ENCODE measurements around the gene JADE2.
"Not testable (repeated sequence)": the region's sequence is repeated elsewhere in the genome, so short reads cannot be mapped to it uniquely, and the experiment has no call there.

JADE2 gene

GRCh38 chr5:134594336-134594735 lies 68.9 kb downstream of the JADE2 start:
- H3K23ac ChIP-seq (ENCODE audit: low read length in 2 of 2), result no peak overlapping the region
- H2BK120ac ChIP-seq (ENCODE audit: low read depth, low read length), result no peak overlapping the region
- no peak overlapping the region for H3K4me3 ChIP-seq (ENCODE audit: insufficient read depth in 1 of 2, low read depth in 1 of 2, low read length in 2 of 2)
- H3K27me3 ChIP-seq (ENCODE audit: control insufficient read depth in 1 of 2, insufficient read depth in 1 of 2, low read length in 2 of 2), result no peaks in the 10 kb centered on the region
- no peaks in the 10 kb centered on the region for H3K79me1 ChIP-seq (replicated peaks; ENCODE audit: low read length, poor library complexity, severe bottlenecking)
- no peak overlapping the region for H4K8ac ChIP-seq (ENCODE audit: low read length)
- H2AK5ac ChIP-seq (ENCODE audit: low read length, severe bottlenecking), result no peak overlapping the region
- H3K4me2 ChIP-seq (ENCODE audit: low read length, poor library complexity, severe bottlenecking), result no peak overlapping the region
- no peak overlapping the region for H2BK12ac ChIP-seq (ENCODE audit: low read length in 2 of 2)
- H3K18ac ChIP-seq (ENCODE audit: low read depth in 1 of 2, low read length in 2 of 2), result no peak overlapping the region
- H2BK15ac ChIP-seq (ENCODE audit: low read depth, poor library complexity, severe bottlenecking), result no peak overlapping the region
- peaks cover 3% of the 10 kb centered on the region for H3K9me3 ChIP-seq (ENCODE audit: control insufficient read depth, low read length)
- H3K27ac ChIP-seq (ENCODE audit: low read length, poor library complexity, severe bottlenecking), result no peak overlapping the region
- H4K91ac ChIP-seq (ENCODE audit: low read length), result no peak overlapping the region
- no peak overlapping the region for H2BK5ac ChIP-seq (ENCODE audit: low read depth, low read length, poor library complexity, severe bottlenecking)
- WGBS, result 91% methylated on average over 7 of the region's 7 CpGs
- no peak for DNase-seq
- H3K4me1 ChIP-seq (ENCODE audit: control insufficient read depth, insufficient read depth, low read depth, low read length), result peaks cover 9% of the 10 kb centered on the region
- H3K36me3 ChIP-seq (ENCODE audit: control insufficient read depth in 1 of 2, insufficient read depth in 2 of 2, low read depth in 1 of 2, low read length in 2 of 2), result no peaks in the 10 kb centered on the region
- H3K4ac ChIP-seq (ENCODE audit: low read depth in 1 of 2, low read length in 2 of 2), result no peak overlapping the region
- H2AFZ ChIP-seq (ENCODE audit: low read depth, low read length), result no peak overlapping the region
- H3K14ac ChIP-seq (ENCODE audit: low read length in 2 of 2), result no peak overlapping the region
- H3K9ac ChIP-seq (ENCODE audit: low read length), result no peak overlapping the region

- no peak overlapping the region for H4K8ac ChIP-seq (ENCODE audit: low read length)
- no peak overlapping the region for H2BK15ac ChIP-seq (ENCODE audit: low read depth, poor library complexity, severe bottlenecking)
- no peak overlapping the region for H3K4ac ChIP-seq (ENCODE audit: low read depth in 1 of 2, low read length in 2 of 2)
- no peak overlapping the region for H2BK120ac ChIP-seq (ENCODE audit: low read depth, low read length)
- H3K18ac ChIP-seq (ENCODE audit: low read depth in 1 of 2, low read length in 2 of 2), result no peak overlapping the region
- H3K23ac ChIP-seq (ENCODE audit: low read length in 2 of 2), result no peak overlapping the region
- no peak overlapping the region for H2AK5ac ChIP-seq (ENCODE audit: low read length, severe bottlenecking)
- no peak overlapping the region for H3K4me2 ChIP-seq (ENCODE audit: low read length, poor library complexity, severe bottlenecking)
- H3K9ac ChIP-seq (ENCODE audit: low read length), result no peak overlapping the region
- peaks cover 3% of the 10 kb centered on the region for H3K9me3 ChIP-seq (ENCODE audit: control insufficient read depth, low read length)
- no peaks in the 10 kb centered on the region for H3K36me3 ChIP-seq (ENCODE audit: control insufficient read depth in 1 of 2, insufficient read depth in 2 of 2, low read depth in 1 of 2, low read length in 2 of 2)
- no peak overlapping the region for H3K27ac ChIP-seq (ENCODE audit: low read length, poor library complexity, severe bottlenecking)
- peaks cover 9% of the 10 kb centered on the region for H3K4me1 ChIP-seq (ENCODE audit: control insufficient read depth, insufficient read depth, low read depth, low read length)
- WGBS, result 75% methylated on average over 3 of the region's 3 CpGs
- no peaks in the 10 kb centered on the region for H3K79me1 ChIP-seq (replicated peaks; ENCODE audit: low read length, poor library complexity, severe bottlenecking)
- H2AFZ ChIP-seq (ENCODE audit: low read depth, low read length), result no peak overlapping the region
- H2BK5ac ChIP-seq (ENCODE audit: low read depth, low read length, poor library complexity, severe bottlenecking), result no peak overlapping the region
- H3K27me3 ChIP-seq (ENCODE audit: control insufficient read depth in 1 of 2, insufficient read depth in 1 of 2, low read length in 2 of 2), result no peaks in the 10 kb centered on the region
- no peak overlapping the region for H4K91ac ChIP-seq (ENCODE audit: low read length)
- H3K4me3 ChIP-seq (ENCODE audit: insufficient read depth in 1 of 2, low read depth in 1 of 2, low read length in 2 of 2), result no peak overlapping the region
- no peak for DNase-seq
- no peak overlapping the region for H3K14ac ChIP-seq (ENCODE audit: low read length in 2 of 2)
- H2BK12ac ChIP-seq (ENCODE audit: low read length in 2 of 2), result no peak overlapping the region
Measured at GRCh38 chr5:134594797-134595457, 69.5 kb downstream of the JADE2 start.

GRCh38 chr5:134595458-134595838 lies 70.0 kb downstream of the JADE2 start:
- no peak for DNase-seq
- no peak overlapping the region for H3K23ac ChIP-seq (ENCODE audit: low read length in 2 of 2)
- no peak overlapping the region for H3K18ac ChIP-seq (ENCODE audit: low read depth in 1 of 2, low read length in 2 of 2)
- H3K27ac ChIP-seq (ENCODE audit: low read length, poor library complexity, severe bottlenecking), result no peak overlapping the region
- no peak overlapping the region for H4K8ac ChIP-seq (ENCODE audit: low read length)
- no peak overlapping the region for H2BK15ac ChIP-seq (ENCODE audit: low read depth, poor library complexity, severe bottlenecking)
- peaks cover 9% of the 10 kb centered on the region for H3K4me1 ChIP-seq (ENCODE audit: control insufficient read depth, insufficient read depth, low read depth, low read length)
- H3K4ac ChIP-seq (ENCODE audit: low read depth in 1 of 2, low read length in 2 of 2), result no peak overlapping the region
- H2AK5ac ChIP-seq (ENCODE audit: low read length, severe bottlenecking), result no peak overlapping the region
- H3K9me3 ChIP-seq (ENCODE audit: control insufficient read depth, low read length), result no peaks in the 10 kb centered on the region
- WGBS, result 89% methylated on average over 3 of the region's 3 CpGs
- H2BK120ac ChIP-seq (ENCODE audit: low read depth, low read length), result no peak overlapping the region
- H2BK5ac ChIP-seq (ENCODE audit: low read depth, low read length, poor library complexity, severe bottlenecking), result no peak overlapping the region
- no peaks in the 10 kb centered on the region for H3K36me3 ChIP-seq (ENCODE audit: control insufficient read depth in 1 of 2, insufficient read depth in 2 of 2, low read depth in 1 of 2, low read length in 2 of 2)
- no peak overlapping the region for H2BK12ac ChIP-seq (ENCODE audit: low read length in 2 of 2)
- no peaks in the 10 kb centered on the region for H3K27me3 ChIP-seq (ENCODE audit: control insufficient read depth in 1 of 2, insufficient read depth in 1 of 2, low read length in 2 of 2)
- H3K79me1 ChIP-seq (replicated peaks; ENCODE audit: low read length, poor library complexity, severe bottlenecking), result no peaks in the 10 kb centered on the region
- no peak overlapping the region for H3K4me3 ChIP-seq (ENCODE audit: insufficient read depth in 1 of 2, low read depth in 1 of 2, low read length in 2 of 2)
- no peak overlapping the region for H4K91ac ChIP-seq (ENCODE audit: low read length)
- H3K4me2 ChIP-seq (ENCODE audit: low read length, poor library complexity, severe bottlenecking), result no peak overlapping the region
- H3K14ac ChIP-seq (ENCODE audit: low read length in 2 of 2), result no peak overlapping the region
- H2AFZ ChIP-seq (ENCODE audit: low read depth, low read length), result no peak overlapping the region
- no peak overlapping the region for H3K9ac ChIP-seq (ENCODE audit: low read length)

GRCh38 chr5:134599820-134600219 lies 74.3 kb downstream of the JADE2 start:
- H3K4ac ChIP-seq (ENCODE audit: low read depth in 1 of 2, low read length in 2 of 2); H3K4me2 ChIP-seq (ENCODE audit: low read length, poor library complexity, severe bottlenecking); H2BK15ac ChIP-seq (ENCODE audit: low read depth, poor library complexity, severe bottlenecking); DNase-seq; H3K9me3 ChIP-seq (ENCODE audit: control insufficient read depth, low read length); H3K27ac ChIP-seq (ENCODE audit: low read length, poor library complexity, severe bottlenecking); H2AFZ ChIP-seq (ENCODE audit: low read depth, low read length); H3K23ac ChIP-seq (ENCODE audit: low read length in 2 of 2); H3K79me1 ChIP-seq (replicated peaks; ENCODE audit: low read length, poor library complexity, severe bottlenecking); H3K4me1 ChIP-seq (ENCODE audit: control insufficient read depth, insufficient read depth, low read depth, low read length); H2BK120ac ChIP-seq (ENCODE audit: low read depth, low read length); H2AK5ac ChIP-seq (ENCODE audit: low read length, severe bottlenecking); H2BK12ac ChIP-seq (ENCODE audit: low read length in 2 of 2); H4K8ac ChIP-seq (ENCODE audit: low read length); H3K27me3 ChIP-seq (ENCODE audit: control insufficient read depth in 1 of 2, insufficient read depth in 1 of 2, low read length in 2 of 2); H3K9ac ChIP-seq (ENCODE audit: low read length); H3K14ac ChIP-seq (ENCODE audit: low read length in 2 of 2); H4K91ac ChIP-seq (ENCODE audit: low read length); H2BK5ac ChIP-seq (ENCODE audit: low read depth, low read length, poor library complexity, severe bottlenecking); H3K4me3 ChIP-seq (ENCODE audit: insufficient read depth in 1 of 2, low read depth in 1 of 2, low read length in 2 of 2); H3K18ac ChIP-seq (ENCODE audit: low read depth in 1 of 2, low read length in 2 of 2): not testable (repeated sequence)
- whole genome bisulfite sequencing, result 100% methylated on average over 2 of the region's 3 CpGs
- H3K36me3 ChIP-seq (ENCODE audit: control insufficient read depth in 1 of 2, insufficient read depth in 2 of 2, low read depth in 1 of 2, low read length in 2 of 2), result peaks cover 2 to 19% of the 10 kb centered on the region in 2 experiments

Data from mesenchymal stem cell (in vitro differentiated cells and primary cell).